K562 (cell line): ENCODE measurements around the gene MAP3K2. TPM values are rescaled to one million over a fixed set of nuclear protein-coding genes. Genes with fewer than 3 reads are reported as not detected.

ENCODE experiments used
- ATAC-seq: fragments of 200-7000 bp; cut with Tn5 transposase; 3 replicates; pipeline ENCODE4 v1.9.1; 2020; ENCODE audit warnings: moderate library complexity
- BruUV-seq: library from RNA; stranded (reverse); fragments of 400-500 nt; replicated peaks from 2 replicates; lab custom pipeline; 2021; lab: Mats Ljungman, UMichigan
- CTCF ChIA-PET: fragments of 300-600 bp; formaldehyde crosslinking; extraction: SDS; loops from one replicate; lab custom pipeline; 2021; ENCODE audit warnings: low intra/inter-chr PET ratio; lab: Yijun Ruan, JAX
- POLR2A ChIA-PET: fragments of 300-600, 350-650 bp; sonication (Branson Sonifier 250); formaldehyde crosslinking; extraction: SDS; loops from one replicate; lab custom pipeline; 2021; ENCODE audit warnings: antibody characterized with exemption, inconsistent platforms; lab: Yijun Ruan, JAX
- DNase-seq, 4 experiments: peaks; one replicate each; pipeline versions ENCODE4 v3.0.0 to v3.0.0-alpha.2; 2011 to 2018; ENCODE audit warnings: low spot score in 3 of 4, mixed read lengths in 3 of 4; ENCODE audit errors: extremely low read depth in 1 of 4
- FAIRE-seq: peaks from 2 replicates; lab custom pipeline; 2011; peaks lifted over from hg19 to GRCh38; lab: Jason Lieb, UNC
- H2AFZ ChIP-seq: 2 replicates; pipeline ENCODE4 v1.6.0; 2011; ENCODE audit warnings: low read depth, low read length, control low read depth, inconsistent platforms
- H3K27ac ChIP-seq: fragments of 200-600 bp; 3 replicates; pipeline ENCODE4 v1.8.0; 2011; ENCODE audit warnings: low read depth, mild to moderate bottlenecking, control low read depth, inconsistent platforms, low read length, moderate library complexity, mixed read lengths; ENCODE audit errors: extremely low read depth
- H3K27me3 ChIP-seq, 2 experiments: fragments of 300-600 bp in 1 of 2; 2 replicates in 1 of 2; 3 replicates in 1 of 2; pipeline versions ENCODE4 v1.6.0 to v1.8.0; 2011; ENCODE audit warnings: inconsistent platforms in 2 of 2, low read length in 2 of 2, mild to moderate bottlenecking in 1 of 2, mixed read lengths in 1 of 2, moderate library complexity in 1 of 2; ENCODE audit not compliant: control insufficient read depth in 2 of 2, insufficient read depth in 2 of 2
- H3K36me3 ChIP-seq: fragments of 300-600 bp; 3 replicates; pipeline ENCODE4 v1.8.0; 2011; ENCODE audit warnings: mild to moderate bottlenecking, low read length, inconsistent platforms; ENCODE audit not compliant: control insufficient read depth, insufficient read depth
- H3K4me1 ChIP-seq, 2 experiments: fragments of 200-600 bp in 1 of 2; replicated peaks in 1 of 2; 2 replicates in 1 of 2; 3 replicates in 1 of 2; pipeline versions ENCODE4 v1.5.1 to v1.8.0; 2011; ENCODE audit warnings: inconsistent platforms in 2 of 2, low read length in 2 of 2, mild to moderate bottlenecking in 1 of 2, mixed read lengths in 1 of 2, moderate library complexity in 1 of 2; ENCODE audit not compliant: control insufficient read depth in 2 of 2, insufficient read depth in 2 of 2
- H3K4me2 ChIP-seq: 2 replicates; pipeline ENCODE4 v1.6.1; 2011; ENCODE audit warnings: low read length, control low read depth, inconsistent platforms, mixed read lengths; ENCODE audit not compliant: insufficient read depth
- H3K4me3 ChIP-seq: fragments of 200-600 bp; sonication (generic), shearing (Covaris generic); 2 replicates; pipeline ENCODE4 v1.5.1; 2016; ENCODE audit warnings: control low read depth, inconsistent platforms
- H3K79me2 ChIP-seq: fragments of 200-600 bp; 3 replicates; pipeline ENCODE4 v1.8.0; 2011; ENCODE audit warnings: low read length, inconsistent platforms; ENCODE audit not compliant: control insufficient read depth, insufficient read depth
- H3K9ac ChIP-seq, 2 experiments: 2 replicates each; pipeline versions ENCODE4 v1.6.0 to v1.6.1; 2011; ENCODE audit warnings: low read depth in 2 of 2, low read length in 2 of 2, control low read depth in 1 of 2, inconsistent platforms in 1 of 2, mild to moderate bottlenecking in 1 of 2, mixed read lengths in 1 of 2; ENCODE audit not compliant: insufficient read depth in 1 of 2
- H3K9me1 ChIP-seq: one replicate; pipeline ENCODE4 v1.6.0; 2011; ENCODE audit warnings: inconsistent platforms, mild to moderate bottlenecking, low read length, moderate library complexity; ENCODE audit not compliant: control insufficient read depth, insufficient read depth
- H3K9me3 ChIP-seq: replicated peaks from 2 replicates; pipeline ENCODE4 v1.5.1; 2011; ENCODE audit warnings: low read depth, low read length, inconsistent platforms; ENCODE audit not compliant: control insufficient read depth, insufficient read depth
- H4K20me1 ChIP-seq: replicated peaks from 2 replicates; pipeline ENCODE4 v1.6.1; 2011; ENCODE audit warnings: low read length, inconsistent platforms, mixed read lengths; ENCODE audit not compliant: control insufficient read depth, insufficient read depth
- C11orf30 ChIP-seq: fragments of 450-650 bp; IDR thresholded peaks from 2 replicates; pipeline ENCODE4 v1.6.1; 2016; ENCODE audit warnings: low read depth, mild to moderate bottlenecking
- EP400 ChIP-seq: fragments of 450-650 bp; IDR thresholded peaks from 2 replicates; pipeline ENCODE4 v1.6.1; 2017; ENCODE audit warnings: antibody characterized with exemption, mild to moderate bottlenecking, moderate library complexity
- FOXK2 ChIP-seq, 2 experiments: fragments of 450-650 bp; IDR thresholded peaks in 1 of 2; conservative IDR thresholded peaks in 1 of 2; 2 replicates each; pipeline ENCODE4 v1.6.1; 2016; ENCODE audit warnings: low read depth in 2 of 2, mild to moderate bottlenecking in 1 of 2
- HDAC8 ChIP-seq: fragments of 450-650 bp; IDR thresholded peaks from 2 replicates; pipeline ENCODE4 v1.6.1; 2016; ENCODE audit warnings: mild to moderate bottlenecking, missing genetic modification characterization, moderate library complexity, missing compliant biosample characterization
- NFE2 ChIP-seq: IDR thresholded peaks from 2 replicates; pipeline ENCODE4 v1.6.1; 2014; ENCODE audit warnings: antibody characterized with exemption, low read depth
- POLR2H ChIP-seq: IDR thresholded peaks from 2 replicates; pipeline ENCODE4 v1.6.1; 2016; ENCODE audit warnings: missing genetic modification characterization, low read depth, mild to moderate bottlenecking, control low read depth, missing compliant biosample characterization, moderate library complexity
- RBM15 ChIP-seq: fragments of 200-400 bp; formaldehyde crosslinking; IDR thresholded peaks from 2 replicates; pipeline ENCODE4 v1.6.1; 2018; ENCODE audit warnings: mild to moderate bottlenecking, low read length, moderate library complexity; ENCODE audit not compliant: insufficient read depth
- TAF15 ChIP-seq: fragments of 200-400 bp; formaldehyde crosslinking; IDR thresholded peaks from 2 replicates; pipeline ENCODE4 v1.6.1; 2017; ENCODE audit warnings: mild to moderate bottlenecking, low read depth, low read length, moderate library complexity
- ZNF197 ChIP-seq: fragments of 200-800 bp; sonication (Bioruptor generic); IDR thresholded peaks from 2 replicates; pipeline ENCODE4 v1.6.1; 2016; ENCODE audit warnings: low read depth, missing genetic modification characterization, missing compliant biosample characterization
- ZNF274 ChIP-seq: IDR thresholded peaks from 2 replicates; pipeline ENCODE4 v1.6.1; 2011; ENCODE audit warnings: low read depth, mild to moderate bottlenecking, low read length, moderate library complexity, borderline replicate concordance
- WGBS: fragments of 100-300 bp; shearing (Covaris generic); methylation state at CpG from one replicate; pipeline ENCODE4 v1.1.6; 2016; ENCODE audit warnings: low coverage, mixed read lengths; ENCODE audit not compliant: insufficient coverage; ENCODE audit errors: missing lambda C conversion rate; 5-methylcytosine and 5-hydroxymethylcytosine counted together
- in situ Hi-C: fragments of 300-500 bp; cut with MboI; formaldehyde crosslinking; loops from 4 replicates; pipeline ENCODE4 v1.15.0; 2018; ENCODE audit warnings: inconsistent platforms, mixed read lengths
- intact Hi-C: fragments of 100-400 bp; cut with micrococcal nuclease; formaldehyde crosslinking; loops from 2 replicates; pipeline ENCODE4 v1.14.2; 2022
- polyA plus RNA-seq, 8 experiments: library from polyadenylated mRNA; depleted of rRNA in 4 of 8; stranded (reverse) in 5 of 8; unstranded in 3 of 8; fragments of >200 nt; fragmentation: Nextera tagmentation in 2 of 8; fragmentation: Illumina TruSeq in 1 of 8; extraction: Ambion mirVana in 2 of 8; extraction: Trizol in 1 of 8; gene quantifications; 2 replicates each; pipeline versions ENCODE4 v1.2.1 to v1.2.3, GENCODE V29; 2011 to 2014; ENCODE audit warnings: inconsistent platforms in 1 of 8, missing spikeins in 1 of 8
- total RNA-seq, 7 experiments: library from RNA; depleted of rRNA in 6 of 7; stranded (reverse); fragments of >200 nt in 6 of 7; fragmentation: Illumina TruSeq in 2 of 7; extraction: Trizol in 2 of 7; gene quantifications; 2 replicates each; pipeline versions ENCODE4 v1.2.1 to v1.2.3, GENCODE V29; 2011 to 2021; ENCODE audit warnings: low replicate concordance in 1 of 7
- TF ChIP-seq, protein P1 (sequence below), 2 experiments: fragments of 450-650 bp; conservative IDR thresholded peaks; 2 replicates each; pipeline ENCODE4 v1.6.1; 2017; ENCODE audit warnings: mild to moderate bottlenecking in 2 of 2, moderate library complexity in 2 of 2
- TF ChIP-seq, protein P2 (sequence below): fragments of 250-450 bp; sonication (Bioruptor Pico); IDR thresholded peaks from 2 replicates; pipeline ENCODE4 v1.4.0; 2020; ENCODE audit warnings: mild to moderate bottlenecking, moderate library complexity, borderline replicate concordance
- TF ChIP-seq, protein P3 (sequence below): fragments of 450-650 bp; IDR thresholded peaks from 2 replicates; pipeline ENCODE4 v1.6.1; 2018; ENCODE audit not compliant: partially characterized antibody

The MAP3K2 gene
- total and polyA plus RNA-seq, 9 of the 15 experiments (the other 6 are each of a cell fraction or from before 2014, with no cell fraction given): 1.2 to 14.2 (median 5.7) TPM

DNA sequence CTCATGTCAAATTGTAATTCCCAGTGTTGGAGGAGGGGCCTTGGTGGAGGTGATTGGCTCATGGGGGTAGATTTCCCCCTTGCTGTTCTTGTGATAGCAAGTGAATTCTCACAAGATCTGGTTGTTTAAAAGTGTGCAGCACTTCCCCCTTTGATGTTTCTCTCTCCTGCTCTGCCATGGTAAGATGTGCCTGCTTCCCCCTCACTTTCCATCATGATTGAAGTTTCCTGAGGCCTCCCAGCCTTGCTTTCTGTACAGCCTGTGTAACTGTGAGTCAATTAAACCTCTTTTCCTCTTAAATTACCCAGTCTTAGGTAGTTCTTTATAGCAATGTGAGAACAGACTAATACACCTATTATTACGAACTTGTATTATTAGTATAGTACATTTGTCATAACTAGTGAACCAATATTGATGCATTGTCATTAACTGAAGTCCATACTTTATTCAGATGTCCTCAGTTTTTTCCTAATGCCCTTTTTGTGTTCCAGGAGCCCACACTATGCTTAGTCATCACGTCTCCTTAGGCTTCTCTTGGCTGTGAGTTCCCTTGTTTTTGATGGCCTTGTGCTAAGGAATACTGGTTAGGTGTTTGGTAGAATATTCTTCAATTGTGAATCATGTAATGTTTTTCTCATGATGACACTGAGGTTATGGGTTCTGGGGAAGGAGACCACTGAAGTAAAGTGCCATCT lies 4.5 kb upstream of the MAP3K2 start:
- H3K4me1 ChIP-seq: peaks cover 17 to 35% of the 10 kb centered on the region in 2 experiments; a peak in 4 of 5 replicates
- WGBS: 13% methylated on average over 2 of the region's 2 CpGs
- H3K79me2 ChIP-seq: peaks cover 4% of the 10 kb centered on the region; the same call in 1 of the 3 replicates
- peak overlapping the region; percentile 70 for H2AFZ ChIP-seq
- ATAC-seq: no peak
- H3K4me2 ChIP-seq: peak overlapping the region; percentile 6; the same call in 1 of the 2 replicates
- H3K27ac ChIP-seq: peak overlapping the region; percentile 58
- intact Hi-C loops: no loop called here
- no peak overlapping the region for H3K4me3 ChIP-seq
- no peaks in the 10 kb centered on the region for H4K20me1 ChIP-seq
- H3K9me1 ChIP-seq: no peaks in the 10 kb centered on the region
- H3K27me3 ChIP-seq: no peaks in the 10 kb centered on the region; a peak in 1 of 5 replicates
- ChIA-PET POLR2A (no interaction called here), CTCF (no interaction called here)
- no peak overlapping the region for H3K9ac ChIP-seq
- DNase-seq: peak in 1 of 4 experiments; percentile 45
- no TSS peak for BruUV-seq
- H3K9me3 ChIP-seq: no peaks in the 10 kb centered on the region
- H3K36me3 ChIP-seq: no peaks in the 10 kb centered on the region
- FAIRE-seq: no peak
- in situ Hi-C loops: no loop called here
- TF ChIP-seq, protein P1, sequence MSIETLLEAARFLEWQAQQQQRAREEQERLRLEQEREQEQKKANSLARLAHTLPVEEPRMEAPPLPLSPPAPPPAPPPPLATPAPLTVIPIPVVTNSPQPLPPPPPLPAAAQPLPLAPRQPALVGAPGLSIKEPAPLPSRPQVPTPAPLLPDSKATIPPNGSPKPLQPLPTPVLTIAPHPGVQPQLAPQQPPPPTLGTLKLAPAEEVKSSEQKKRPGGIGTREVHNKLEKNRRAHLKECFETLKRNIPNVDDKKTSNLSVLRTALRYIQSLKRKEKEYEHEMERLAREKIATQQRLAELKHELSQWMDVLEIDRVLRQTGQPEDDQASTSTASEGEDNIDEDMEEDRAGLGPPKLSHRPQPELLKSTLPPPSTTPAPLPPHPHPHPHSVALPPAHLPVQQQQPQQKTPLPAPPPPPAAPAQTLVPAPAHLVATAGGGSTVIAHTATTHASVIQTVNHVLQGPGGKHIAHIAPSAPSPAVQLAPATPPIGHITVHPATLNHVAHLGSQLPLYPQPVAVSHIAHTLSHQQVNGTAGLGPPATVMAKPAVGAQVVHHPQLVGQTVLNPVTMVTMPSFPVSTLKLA (conservative IDR thresholded peaks at IDR 0.05): peak in 1 of 2 experiments; percentile 17; a peak in 1 of 4 replicates
- TF ChIP-seq NFE2: peak; percentile 46; the same call in 1 of the 2 replicates
- no peak for TF ChIP-seq ZNF274
- TF ChIP-seq ZNF197 (CRISPR knock-in tag): no peak
- TF ChIP-seq, protein P2, sequence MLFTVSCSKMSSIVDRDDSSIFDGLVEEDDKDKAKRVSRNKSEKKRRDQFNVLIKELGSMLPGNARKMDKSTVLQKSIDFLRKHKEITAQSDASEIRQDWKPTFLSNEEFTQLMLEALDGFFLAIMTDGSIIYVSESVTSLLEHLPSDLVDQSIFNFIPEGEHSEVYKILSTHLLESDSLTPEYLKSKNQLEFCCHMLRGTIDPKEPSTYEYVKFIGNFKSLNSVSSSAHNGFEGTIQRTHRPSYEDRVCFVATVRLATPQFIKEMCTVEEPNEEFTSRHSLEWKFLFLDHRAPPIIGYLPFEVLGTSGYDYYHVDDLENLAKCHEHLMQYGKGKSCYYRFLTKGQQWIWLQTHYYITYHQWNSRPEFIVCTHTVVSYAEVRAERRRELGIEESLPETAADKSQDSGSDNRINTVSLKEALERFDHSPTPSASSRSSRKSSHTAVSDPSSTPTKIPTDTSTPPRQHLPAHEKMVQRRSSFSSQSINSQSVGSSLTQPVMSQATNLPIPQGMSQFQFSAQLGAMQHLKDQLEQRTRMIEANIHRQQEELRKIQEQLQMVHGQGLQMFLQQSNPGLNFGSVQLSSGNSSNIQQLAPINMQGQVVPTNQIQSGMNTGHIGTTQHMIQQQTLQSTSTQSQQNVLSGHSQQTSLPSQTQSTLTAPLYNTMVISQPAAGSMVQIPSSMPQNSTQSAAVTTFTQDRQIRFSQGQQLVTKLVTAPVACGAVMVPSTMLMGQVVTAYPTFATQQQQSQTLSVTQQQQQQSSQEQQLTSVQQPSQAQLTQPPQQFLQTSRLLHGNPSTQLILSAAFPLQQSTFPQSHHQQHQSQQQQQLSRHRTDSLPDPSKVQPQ (CRISPR knock-in tag): no peak
- no peak for TF ChIP-seq POLR2H (tag)
- TF ChIP-seq, protein P3, sequence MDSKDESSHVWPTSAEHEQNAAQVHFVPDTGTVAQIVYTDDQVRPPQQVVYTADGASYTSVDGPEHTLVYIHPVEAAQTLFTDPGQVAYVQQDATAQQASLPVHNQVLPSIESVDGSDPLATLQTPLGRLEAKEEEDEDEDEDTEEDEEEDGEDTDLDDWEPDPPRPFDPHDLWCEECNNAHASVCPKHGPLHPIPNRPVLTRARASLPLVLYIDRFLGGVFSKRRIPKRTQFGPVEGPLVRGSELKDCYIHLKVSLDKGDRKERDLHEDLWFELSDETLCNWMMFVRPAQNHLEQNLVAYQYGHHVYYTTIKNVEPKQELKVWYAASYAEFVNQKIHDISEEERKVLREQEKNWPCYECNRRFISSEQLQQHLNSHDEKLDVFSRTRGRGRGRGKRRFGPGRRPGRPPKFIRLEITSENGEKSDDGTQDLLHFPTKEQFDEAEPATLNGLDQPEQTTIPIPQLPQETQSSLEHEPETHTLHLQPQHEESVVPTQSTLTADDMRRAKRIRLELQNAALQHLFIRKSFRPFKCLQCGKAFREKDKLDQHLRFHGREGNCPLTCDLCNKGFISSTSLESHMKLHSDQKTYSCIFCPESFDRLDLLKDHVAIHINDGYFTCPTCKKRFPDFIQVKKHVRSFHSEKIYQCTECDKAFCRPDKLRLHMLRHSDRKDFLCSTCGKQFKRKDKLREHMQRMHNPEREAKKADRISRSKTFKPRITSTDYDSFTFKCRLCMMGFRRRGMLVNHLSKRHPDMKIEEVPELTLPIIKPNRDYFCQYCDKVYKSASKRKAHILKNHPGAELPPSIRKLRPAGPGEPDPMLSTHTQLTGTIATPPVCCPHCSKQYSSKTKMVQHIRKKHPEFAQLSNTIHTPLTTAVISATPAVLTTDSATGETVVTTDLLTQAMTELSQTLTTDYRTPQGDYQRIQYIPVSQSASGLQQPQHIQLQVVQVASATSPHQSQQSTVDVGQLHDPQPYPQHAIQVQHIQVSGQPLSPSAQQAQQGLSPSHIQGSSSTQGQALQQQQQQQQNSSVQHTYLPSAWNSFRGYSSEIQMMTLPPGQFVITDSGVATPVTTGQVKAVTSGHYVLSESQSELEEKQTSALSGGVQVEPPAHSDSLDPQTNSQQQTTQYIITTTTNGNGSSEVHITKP: peak; percentile 53
- peak; percentile 87 for TF ChIP-seq C11orf30
- no peak for TF ChIP-seq TAF15
- TF ChIP-seq FOXK2 (conservative IDR thresholded peaks at IDR 0.05 in 1 of 2, IDR thresholded peaks at IDR 0.05 in 1 of 2; ENCODE audit: low read depth in 2 of 2): 0 out of 4 replicates have a peak, but pooled peaks of 1 of the 2 experiments have one; percentile 25
- TF ChIP-seq EP400: peak; percentile 28; the same call in 1 of the 2 replicates
- no peak for TF ChIP-seq HDAC8
- no peak for TF ChIP-seq RBM15
